OCI-LY1 (cell line): ENCODE data around the gene GCK.

ENCODE experiments used
- H2AFZ ChIP-seq: fragments of 200-600 bp; sonication (generic), shearing (Covaris generic); 2 replicates; pipeline ENCODE4 v1.6.0; 2014; ENCODE audit warnings: antibody characterized with exemption, mild to moderate bottlenecking, low read length
- H3F3A ChIP-seq: fragments of 200-600 bp; sonication (generic), shearing (Covaris generic); 2 replicates; pipeline ENCODE4 v1.6.0; 2014; ENCODE audit warnings: mild to moderate bottlenecking, antibody characterized with exemption, low read length, moderate library complexity; ENCODE audit not compliant: insufficient read depth
- H3K27ac ChIP-seq: fragments of 200-600 bp; sonication (generic); 2 replicates; pipeline ENCODE4 v1.5.1; 2014; ENCODE audit warnings: low read length, mixed run types, mild to moderate bottlenecking, low read depth; ENCODE audit not compliant: poor library complexity, severe bottlenecking
- H3K27me3 ChIP-seq: fragments of 200-600 bp; sonication (generic); 2 replicates; pipeline ENCODE4 v1.6.0; 2014; ENCODE audit warnings: antibody characterized with exemption, mild to moderate bottlenecking, low read length, moderate library complexity; ENCODE audit not compliant: insufficient read depth
- H3K36me3 ChIP-seq: fragments of 200-600 bp; sonication (generic); 2 replicates; pipeline ENCODE4 v1.6.1; 2014; ENCODE audit warnings: mild to moderate bottlenecking, antibody characterized with exemption, low read length, moderate library complexity, mixed read lengths; ENCODE audit not compliant: insufficient read depth
- H3K4me1 ChIP-seq: fragments of 200-600 bp; sonication (generic); 2 replicates; pipeline ENCODE4 v1.5.1; 2014; ENCODE audit warnings: mild to moderate bottlenecking, low read length, moderate library complexity; ENCODE audit not compliant: insufficient read depth, severe bottlenecking
- H3K4me2 ChIP-seq: fragments of 200-600 bp; sonication (generic), shearing (Covaris generic); 2 replicates; pipeline ENCODE4 v1.6.1; 2014; ENCODE audit warnings: low read length
- H3K4me3 ChIP-seq: fragments of 200-600 bp; sonication (generic); 2 replicates; pipeline ENCODE4 v1.5.1; 2014; ENCODE audit warnings: low read length, low read depth, mild to moderate bottlenecking, mixed read lengths; ENCODE audit not compliant: poor library complexity, severe bottlenecking
- H3K79me2 ChIP-seq: fragments of 200-600 bp; shearing (Covaris generic); 2 replicates; pipeline ENCODE4 v1.6.1; 2016; ENCODE audit warnings: mixed run types, low read length, mixed read lengths; ENCODE audit not compliant: insufficient read depth
- H3K9ac ChIP-seq: fragments of 200-600 bp; sonication (generic), shearing (Covaris generic); 2 replicates; pipeline ENCODE4 v1.6.1; 2014; ENCODE audit warnings: mild to moderate bottlenecking, low read length, mixed read lengths
- H3K9me2 ChIP-seq: fragments of 200-600 bp; sonication (generic), shearing (Covaris generic); 2 replicates; pipeline ENCODE4 v1.6.1; 2014; ENCODE audit warnings: low read depth, mild to moderate bottlenecking, low read length, mixed read lengths
- H3K9me3 ChIP-seq: fragments of 200-600 bp; shearing (Covaris generic); 2 replicates; pipeline ENCODE4 v1.6.1; 2014; ENCODE audit warnings: low read length, mixed read lengths
- H4K20me1 ChIP-seq: fragments of 200-600 bp; sonication (generic), shearing (Covaris generic); 2 replicates; pipeline ENCODE4 v1.6.0; 2016; ENCODE audit warnings: mild to moderate bottlenecking, low read length; ENCODE audit not compliant: insufficient read depth
- CTCF ChIP-seq: fragments of 200-600 bp; sonication (generic), shearing (Covaris generic); IDR thresholded peaks from 2 replicates; pipeline ENCODE4 v1.5.1; 2017; ENCODE audit warnings: mild to moderate bottlenecking, antibody characterized with exemption, low read length, moderate library complexity, mixed read lengths
- EZH2 ChIP-seq: fragments of 200-600 bp; sonication (generic), shearing (Covaris generic); IDR thresholded peaks from 2 replicates; pipeline ENCODE4 v1.8.0; 2017; ENCODE audit warnings: borderline replicate concordance, mixed run types, mild to moderate bottlenecking, antibody characterized with exemption, low read length, moderate library complexity, mixed read lengths

The GCK gene

GRCh38 chr7:44232901-44233715 is 43.9 kb upstream of the GCK start:
- H3K9me2 ChIP-seq = no peaks in the 10 kb centered on the region

DNA sequence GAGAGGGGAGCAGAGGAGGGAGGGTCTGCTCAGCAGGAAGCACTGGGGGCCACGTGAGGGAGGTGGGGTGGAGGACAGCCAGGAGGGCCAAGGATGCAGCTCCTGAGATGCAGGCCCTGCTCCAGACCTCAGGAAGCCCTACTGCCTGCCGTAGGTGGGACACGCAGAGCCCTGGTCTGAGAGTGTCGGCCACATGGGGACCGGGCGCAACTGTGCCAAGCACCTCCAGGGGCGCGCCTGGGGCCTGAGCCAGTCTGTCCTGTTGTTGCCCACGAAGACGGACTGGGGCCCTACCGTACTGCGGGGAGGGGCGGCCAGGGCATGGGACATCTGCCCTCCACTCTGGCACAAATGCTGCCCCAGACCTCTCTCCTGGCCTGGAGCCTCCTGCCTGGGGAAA is 43.2 kb upstream of the GCK start:
- Histone ChIP-seq H3K9ac (no peak overlapping the region), H3K36me3 (no peaks in the 10 kb centered on the region), H4K20me1 (no peaks in the 10 kb centered on the region), H3K27ac (no peak overlapping the region), H3K4me2 (no peak overlapping the region), H3K9me2 (no peaks in the 10 kb centered on the region), H3F3A (no peaks in the 10 kb centered on the region), H3K4me3 (no peak overlapping the region), H3K27me3 (peaks cover 32% of the 10 kb centered on the region), H3K79me2 (no peaks in the 10 kb centered on the region), H2AFZ (no peak overlapping the region), H3K9me3 (no peaks in the 10 kb centered on the region), H3K4me1 (no peaks in the 10 kb centered on the region)
- TF ChIP-seq CTCF (no peak), EZH2 (no peak)

More at GRCh38 chr7:44232901-44233715, 43.9 kb upstream of the GCK start:
- no peak overlapping the region for H3K27ac ChIP-seq
- no peaks in the 10 kb centered on the region for H3K4me1 ChIP-seq
- no peaks in the 10 kb centered on the region for H3K79me2 ChIP-seq
- H3K4me3 ChIP-seq = no peak overlapping the region
- no peaks in the 10 kb centered on the region for H4K20me1 ChIP-seq
- H3K27me3 ChIP-seq = peaks cover 39% of the 10 kb centered on the region
- no peak overlapping the region for H3K4me2 ChIP-seq
- H3K36me3 ChIP-seq = no peaks in the 10 kb centered on the region
- TF ChIP-seq CTCF (no peak), EZH2 (no peak)
- H3K9me3 ChIP-seq = no peaks in the 10 kb centered on the region
- H3F3A ChIP-seq = no peaks in the 10 kb centered on the region
- H3K9ac ChIP-seq = no peak overlapping the region
- H2AFZ ChIP-seq = no peak overlapping the region

- H3K4me1 ChIP-seq = no peaks in the 10 kb centered on the region
- no peaks in the 10 kb centered on the region for H3K9me2 ChIP-seq
- H3K27ac ChIP-seq = no peak overlapping the region
- H3K9ac ChIP-seq = no peak overlapping the region
- no peak overlapping the region for H3K4me2 ChIP-seq
- H3K27me3 ChIP-seq = peaks cover 25% of the 10 kb centered on the region
- H4K20me1 ChIP-seq = no peaks in the 10 kb centered on the region
- H3K4me3 ChIP-seq = no peak overlapping the region
- H3K79me2 ChIP-seq = no peaks in the 10 kb centered on the region
- TF ChIP-seq EZH2 (no peak), CTCF (no peak)
- H2AFZ ChIP-seq = no peak overlapping the region
- H3K9me3 ChIP-seq = no peaks in the 10 kb centered on the region
- H3F3A ChIP-seq = no peaks in the 10 kb centered on the region
- no peaks in the 10 kb centered on the region for H3K36me3 ChIP-seq
These were observed 41.8 kb upstream of the GCK start for GRCh38 chr7:44231088-44231487.
